ENCODE results near the gene SELENOH. TPM values are rescaled to one million over a fixed set of nuclear protein-coding genes. Genes with fewer than 3 reads are reported as not detected.

The SELENOH gene
- polyA plus RNA-seq, 1 donor (not counting 4 experiments of a cell fraction or from before 2014, with no cell fraction given) = 88.2 TPM

GRCh38 chr11:57786436-57786835, 45.1 kb downstream of the SELENOH start:
- H3K9me1 ChIP-seq (ENCODE audit: control insufficient read depth, extremely low read depth, insufficient read depth, low read length) = no peaks in the 10 kb centered on the region
- peaks cover 2 to 5% of the 10 kb centered on the region in 2 experiments for H3K36me3 ChIP-seq (ENCODE audit: control insufficient read depth in 2 of 2, extremely low read depth in 1 of 2, insufficient read depth in 2 of 2, low read length in 2 of 2)
- no peak for TF ChIP-seq CTCF (optimal IDR thresholded peaks at IDR 0.05 in 1 of 3, IDR thresholded peaks at IDR 0.05 in 1 of 3, conservative IDR thresholded peaks at IDR 0.05 in 1 of 3; ENCODE audit: extremely low read depth in 1 of 3, insufficient read depth in 2 of 3, low read length in 3 of 3)
- no peak for TF ChIP-seq EZH2 (IDR thresholded peaks at IDR 0.05; ENCODE audit: low read length)
- H3K79me2 ChIP-seq (ENCODE audit: control insufficient read depth, insufficient read depth, low read length) = peaks cover 95% of the 10 kb centered on the region
- H3K9me3 ChIP-seq (ENCODE audit: control insufficient read depth, low read depth, low read length) = no peaks in the 10 kb centered on the region
- no peak overlapping the region for H2AFZ ChIP-seq (ENCODE audit: control insufficient read depth, low read length)
- FAIRE-seq (no peak), DNase-seq (ENCODE audit: low read depth, low spot score) (no peak)
- no peaks in the 10 kb centered on the region for H3K27me3 ChIP-seq (ENCODE audit: control insufficient read depth, extremely low read depth, insufficient read depth, low read length)
- peaks cover 48% of the 10 kb centered on the region for H3K4me1 ChIP-seq (ENCODE audit: control insufficient read depth, extremely low read depth, insufficient read depth, low read length)
- H3K4me3 ChIP-seq (ENCODE audit: control insufficient read depth in 2 of 3, extremely low read depth in 1 of 3, insufficient read depth in 2 of 3, low read depth in 1 of 3, low read length in 3 of 3) = no peak overlapping the region
- no peak overlapping the region for H3K4me2 ChIP-seq (ENCODE audit: control insufficient read depth, extremely low read depth, insufficient read depth, low read depth, low read length)
- peaks cover 5% of the 10 kb centered on the region for H4K20me1 ChIP-seq (ENCODE audit: control insufficient read depth, extremely low read depth, insufficient read depth, low read length)
- no peak overlapping the region for H3K9ac ChIP-seq (ENCODE audit: control insufficient read depth, extremely low read depth, insufficient read depth, low read length)
- dilution Hi-C loops (cut with MboI; ENCODE audit: extremely low pct_ligation_motif_present, low sequenced_read_pairs) = no loop called here
- peak overlapping the region; percentile 93 for H3K27ac ChIP-seq (ENCODE audit: control insufficient read depth, insufficient read depth, low read length)

DNA sequence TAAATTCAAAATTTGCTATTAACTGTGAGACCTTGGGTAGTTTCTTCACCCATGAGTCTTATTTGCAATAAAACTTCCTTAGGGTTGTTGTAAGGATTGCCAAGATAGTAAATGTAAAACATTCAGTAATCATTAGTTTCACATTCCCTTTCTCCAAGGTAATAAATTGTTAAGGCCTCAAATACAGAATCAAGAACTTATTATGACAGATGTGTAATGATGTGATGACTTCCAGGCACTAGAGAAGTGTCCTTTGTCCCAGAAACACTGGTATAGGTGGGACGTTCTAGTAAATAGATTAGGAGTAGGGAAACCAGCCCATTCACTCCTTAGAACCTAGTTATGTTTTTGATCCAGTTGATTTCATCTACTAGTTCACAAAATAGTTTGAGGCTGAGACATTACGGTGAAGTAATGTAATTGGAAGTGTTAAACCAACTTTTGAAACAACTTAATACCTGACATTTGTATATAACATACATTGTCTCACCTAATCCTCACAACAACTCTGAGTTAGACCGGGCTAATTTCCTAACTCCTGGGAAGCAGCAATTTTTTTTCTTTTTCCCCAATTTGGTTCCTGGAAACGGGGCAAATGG, 45.8 kb downstream of the SELENOH start:
- H4K20me1 ChIP-seq (ENCODE audit: control insufficient read depth, extremely low read depth, insufficient read depth, low read length) = peaks cover 5% of the 10 kb centered on the region
- H3K4me1 ChIP-seq (ENCODE audit: control insufficient read depth, extremely low read depth, insufficient read depth, low read length) = peaks cover 48% of the 10 kb centered on the region

More for the DNA sequence above, 45.8 kb downstream of the SELENOH start:
- peaks cover 4 to 8% of the 10 kb centered on the region in 2 experiments for H3K36me3 ChIP-seq (ENCODE audit: control insufficient read depth in 2 of 2, extremely low read depth in 1 of 2, insufficient read depth in 2 of 2, low read length in 2 of 2)
- no peak overlapping the region for H3K4me3 ChIP-seq (ENCODE audit: control insufficient read depth in 2 of 3, extremely low read depth in 1 of 3, insufficient read depth in 2 of 3, low read depth in 1 of 3, low read length in 3 of 3)
- H3K27me3 ChIP-seq (ENCODE audit: control insufficient read depth, extremely low read depth, insufficient read depth, low read length) = no peaks in the 10 kb centered on the region
- H3K4me2 ChIP-seq (ENCODE audit: control insufficient read depth, extremely low read depth, insufficient read depth, low read depth, low read length) = peak overlapping the region; percentile 91
- H3K27ac ChIP-seq (ENCODE audit: control insufficient read depth, insufficient read depth, low read length) = peak overlapping the region; percentile 93
- dilution Hi-C loops (cut with MboI; ENCODE audit: extremely low pct_ligation_motif_present, low sequenced_read_pairs) = no loop called here
- peak; percentile 49 for FAIRE-seq
- H3K9ac ChIP-seq (ENCODE audit: control insufficient read depth, extremely low read depth, insufficient read depth, low read length) = peak overlapping the region; percentile 43
- H3K9me3 ChIP-seq (ENCODE audit: control insufficient read depth, low read depth, low read length) = no peaks in the 10 kb centered on the region
- H2AFZ ChIP-seq (ENCODE audit: control insufficient read depth, low read length) = no peak overlapping the region
- DNase-seq (ENCODE audit: low read depth, low spot score) = no peak
- H3K79me2 ChIP-seq (ENCODE audit: control insufficient read depth, insufficient read depth, low read length) = peaks cover 95% of the 10 kb centered on the region
- TF ChIP-seq CTCF (optimal IDR thresholded peaks at IDR 0.05 in 1 of 3, IDR thresholded peaks at IDR 0.05 in 1 of 3, conservative IDR thresholded peaks at IDR 0.05 in 1 of 3; ENCODE audit: extremely low read depth in 1 of 3, insufficient read depth in 2 of 3, low read length in 3 of 3) (no peak), EZH2 (IDR thresholded peaks at IDR 0.05; ENCODE audit: low read length) (no peak)
- H3K9me1 ChIP-seq (ENCODE audit: control insufficient read depth, extremely low read depth, insufficient read depth, low read length) = no peaks in the 10 kb centered on the region

All from keratinocyte (primary cell).